GM13977 (cell line): Measurements from ENCODE around the gene GRIK4.
"Not testable (repeated sequence)": the region's sequence is repeated elsewhere in the genome, so short reads cannot be mapped to it uniquely, and the experiment has no call there.

Source experiments
- DNase-seq: peaks from one replicate; pipeline ENCODE4 v3.0.0; 2012; ENCODE audit warnings: low spot score
- CTCF ChIP-seq: IDR thresholded peaks from 2 replicates; pipeline ENCODE4 v1.5.1; 2012; ENCODE audit warnings: mild to moderate bottlenecking, control low read depth; ENCODE audit not compliant: insufficient read depth; ENCODE audit errors: extremely low read depth, missing control alignments
- in situ Hi-C: fragments of 300-500 bp; cut with MboI; formaldehyde crosslinking; loops from one replicate; pipeline ENCODE4 v1.12.0; 2022; ENCODE audit warnings: low sequenced_read_pairs, low pct_unique_long_range_greater_than_20kb, mixed read lengths, inconsistent platforms; ENCODE audit not compliant: unreplicated experiment

The GRIK4 gene

DNA sequence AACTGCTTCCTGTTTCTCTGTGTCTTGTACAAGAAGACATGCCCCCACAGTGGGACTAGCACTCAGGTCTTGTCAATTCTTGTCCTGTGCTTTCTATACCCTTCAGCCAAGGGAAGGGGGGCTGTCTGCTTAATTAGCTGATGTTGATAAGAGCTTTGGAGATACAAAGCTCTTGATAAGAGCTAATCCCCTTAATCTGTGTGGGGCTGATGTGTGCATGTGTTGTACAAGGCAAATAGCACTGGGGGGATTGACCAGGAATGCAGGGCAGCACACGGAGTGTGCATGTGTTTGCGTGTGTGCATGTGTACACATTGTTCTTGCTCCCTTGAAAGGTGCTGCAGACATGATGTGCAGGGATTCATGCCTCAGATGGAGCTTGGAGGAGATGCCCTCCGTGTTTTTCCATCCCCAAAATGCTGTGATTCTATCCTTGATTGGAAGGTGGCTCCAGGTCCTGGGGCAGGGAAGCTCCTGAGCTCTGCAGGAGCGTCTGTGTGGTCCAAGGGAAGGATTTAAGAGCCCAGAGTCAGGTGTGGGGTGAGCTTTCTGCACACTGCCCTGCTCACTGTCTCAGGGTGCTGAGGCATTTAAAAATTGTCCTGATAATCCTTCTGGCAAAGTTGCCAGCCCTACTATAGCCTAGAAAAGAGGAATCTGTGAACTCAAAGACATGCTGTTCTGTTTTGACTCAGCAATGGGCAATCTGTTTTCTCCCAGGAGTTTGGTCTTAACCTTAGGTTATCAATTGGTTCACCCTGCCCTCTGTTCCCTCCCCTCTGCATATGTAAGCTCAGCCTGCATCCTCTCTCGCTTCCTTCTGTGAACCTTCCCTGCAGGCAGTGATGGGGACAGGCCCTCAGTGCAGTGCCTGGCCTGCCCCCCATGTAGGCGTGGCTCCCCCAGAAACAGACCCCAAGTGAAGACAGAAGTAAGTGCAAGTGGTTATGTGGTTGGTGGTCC lies 102.0 kb downstream of the GRIK4 start:
- peak; percentile 67 for DNase-seq
- TF ChIP-seq CTCF: no peak
- in situ Hi-C loops: no loop called here

DNA sequence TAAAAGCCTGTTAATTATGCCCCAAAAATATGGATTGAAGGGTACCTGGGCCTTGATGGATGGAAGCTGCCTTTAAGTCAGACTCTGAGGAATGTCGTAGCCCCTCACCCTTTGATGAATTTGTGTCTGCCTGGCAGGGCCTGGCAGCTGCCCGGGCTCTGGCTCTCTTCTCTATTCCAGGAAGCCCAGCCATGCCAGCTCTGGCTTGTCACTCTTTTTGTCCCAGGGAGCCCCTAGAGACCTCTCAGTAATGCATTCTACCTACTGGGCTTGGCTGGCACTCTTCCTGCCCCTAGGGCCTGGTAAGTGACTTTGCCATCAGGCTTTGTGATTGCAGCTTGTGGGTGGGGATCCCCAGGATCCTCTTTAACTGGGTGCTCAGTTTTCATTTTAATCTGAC lies 103.8 kb downstream of the GRIK4 start:
- in situ Hi-C loops: no loop called here
- no peak for TF ChIP-seq CTCF
- no peak for DNase-seq

GRCh38 chr11:120618399-120618798 lies 106.9 kb downstream of the GRIK4 start:
- in situ Hi-C loops: no loop called here
- DNase-seq: no peak
- no peak for TF ChIP-seq CTCF

DNA sequence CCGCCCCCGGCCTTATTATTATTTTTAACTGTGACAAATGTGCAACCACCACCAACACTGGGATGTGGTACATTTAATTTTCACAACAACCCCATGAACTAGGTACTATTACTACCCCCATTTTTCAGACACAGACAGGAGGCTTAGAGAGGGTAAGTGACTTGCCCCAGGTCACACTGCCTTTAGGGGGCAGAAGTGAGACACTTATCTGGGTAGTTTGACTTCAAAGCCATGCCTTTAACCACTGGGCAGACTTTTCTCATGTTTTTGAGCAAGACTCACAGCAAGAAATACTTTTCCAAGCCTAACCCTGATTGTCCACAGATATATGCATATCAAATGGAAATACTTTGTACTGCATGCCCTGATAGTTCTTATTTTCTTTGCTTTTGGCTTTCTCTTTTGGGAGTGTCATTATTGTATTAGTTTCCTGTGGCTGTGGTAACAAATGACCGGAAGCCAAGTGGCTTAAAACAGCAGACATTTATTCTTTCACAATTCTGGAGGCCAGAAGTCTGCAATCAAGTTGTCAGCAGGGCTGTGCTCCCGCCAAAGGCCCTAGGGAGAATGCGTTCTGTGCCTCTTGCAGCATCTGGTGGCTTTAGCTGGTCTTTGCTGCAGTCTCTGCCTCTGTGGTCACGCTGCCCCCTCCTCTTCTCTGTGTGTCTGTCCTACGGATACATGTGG lies 110.8 kb downstream of the GRIK4 start:
- peak; percentile 52 for TF ChIP-seq CTCF
- in situ Hi-C loops: no loop called here
- no peak for DNase-seq

DNA sequence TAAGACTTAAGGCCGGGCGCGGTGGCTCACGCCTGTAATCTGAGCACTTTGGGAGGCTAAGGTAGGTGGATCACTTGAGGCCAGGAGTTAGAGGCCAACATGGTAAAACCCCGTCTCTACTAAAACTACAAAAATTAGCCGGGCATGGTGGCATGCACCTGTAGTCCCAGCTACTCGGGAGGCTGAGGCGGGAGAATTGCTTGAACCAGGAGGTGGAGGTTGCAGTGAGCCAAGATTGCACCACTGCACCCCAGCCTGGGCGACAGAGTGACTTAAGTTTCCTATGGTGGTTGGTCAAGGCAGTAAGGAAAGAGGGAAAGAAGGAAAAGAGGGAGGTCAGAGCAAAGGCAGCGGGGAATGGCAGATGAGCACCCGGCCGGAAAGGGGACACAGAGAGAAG lies 113.4 kb downstream of the GRIK4 start:
- in situ Hi-C loops, DNase-seq: not testable (repeated sequence)

GRCh38 chr11:120625565-120625964 lies 114.0 kb downstream of the GRIK4 start:
- in situ Hi-C loops: no loop called here
- DNase-seq: no peak
- no peak for TF ChIP-seq CTCF

DNA sequence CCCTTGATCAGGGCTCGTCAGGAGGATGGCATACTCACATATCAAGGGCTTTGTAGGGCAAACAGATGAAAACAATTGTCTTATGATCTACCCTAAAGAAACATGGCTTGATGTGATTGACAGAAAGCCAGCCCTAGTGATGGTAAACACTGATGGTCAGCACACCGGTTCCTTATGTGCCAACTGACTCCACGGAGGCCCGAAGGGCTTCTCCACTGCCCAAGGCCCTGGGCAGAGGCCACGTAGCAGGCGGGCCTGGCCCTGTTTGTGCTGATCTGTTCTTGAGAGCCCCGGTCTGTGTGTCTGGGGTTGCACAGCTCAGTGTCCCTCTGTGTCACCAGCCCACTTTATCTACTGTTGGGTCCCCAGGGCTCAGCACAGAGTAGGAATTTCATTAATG lies 115.2 kb downstream of the GRIK4 start:
- no peak for TF ChIP-seq CTCF
- no peak for DNase-seq
- in situ Hi-C loops: no loop called here
